K562 (cell line): ENCODE data around the gene DHRS3. TPM values are rescaled to one million over a fixed set of nuclear protein-coding genes. Genes with fewer than 3 reads are reported as not detected.

ENCODE experiments used
- ATAC-seq: fragments of 200-7000 bp; cut with Tn5 transposase; 3 replicates; pipeline ENCODE4 v1.9.1; 2020; ENCODE audit warnings: moderate library complexity
- BruUV-seq: library from RNA; stranded (reverse); fragments of 400-500 nt; replicated peaks from 2 replicates; lab custom pipeline; 2021; lab: Mats Ljungman, UMichigan
- CTCF ChIA-PET: fragments of 300-600 bp; formaldehyde crosslinking; extraction: SDS; loops from one replicate; lab custom pipeline; 2021; ENCODE audit warnings: low intra/inter-chr PET ratio; lab: Yijun Ruan, JAX
- POLR2A ChIA-PET: fragments of 300-600, 350-650 bp; sonication (Branson Sonifier 250); formaldehyde crosslinking; extraction: SDS; loops from one replicate; lab custom pipeline; 2021; ENCODE audit warnings: antibody characterized with exemption, inconsistent platforms; lab: Yijun Ruan, JAX
- DNase-seq, 4 experiments: peaks; one replicate each; pipeline versions ENCODE4 v3.0.0 to v3.0.0-alpha.2; 2011 to 2018; ENCODE audit warnings: low spot score in 3 of 4, mixed read lengths in 3 of 4; ENCODE audit errors: extremely low read depth in 1 of 4
- FAIRE-seq: peaks from 2 replicates; lab custom pipeline; 2011; peaks lifted over from hg19 to GRCh38; lab: Jason Lieb, UNC
- H2AFZ ChIP-seq: 2 replicates; pipeline ENCODE4 v1.6.0; 2011; ENCODE audit warnings: low read depth, low read length, control low read depth, inconsistent platforms
- H3K27ac ChIP-seq: fragments of 200-600 bp; 3 replicates; pipeline ENCODE4 v1.8.0; 2011; ENCODE audit warnings: low read depth, mild to moderate bottlenecking, control low read depth, inconsistent platforms, low read length, moderate library complexity, mixed read lengths; ENCODE audit errors: extremely low read depth
- H3K27me3 ChIP-seq, 2 experiments: fragments of 300-600 bp in 1 of 2; 2 replicates in 1 of 2; 3 replicates in 1 of 2; pipeline versions ENCODE4 v1.6.0 to v1.8.0; 2011; ENCODE audit warnings: inconsistent platforms in 2 of 2, low read length in 2 of 2, mild to moderate bottlenecking in 1 of 2, mixed read lengths in 1 of 2, moderate library complexity in 1 of 2; ENCODE audit not compliant: control insufficient read depth in 2 of 2, insufficient read depth in 2 of 2
- H3K36me3 ChIP-seq: fragments of 300-600 bp; 3 replicates; pipeline ENCODE4 v1.8.0; 2011; ENCODE audit warnings: mild to moderate bottlenecking, low read length, inconsistent platforms; ENCODE audit not compliant: control insufficient read depth, insufficient read depth
- H3K4me1 ChIP-seq, 2 experiments: fragments of 200-600 bp in 1 of 2; replicated peaks in 1 of 2; 2 replicates in 1 of 2; 3 replicates in 1 of 2; pipeline versions ENCODE4 v1.5.1 to v1.8.0; 2011; ENCODE audit warnings: inconsistent platforms in 2 of 2, low read length in 2 of 2, mild to moderate bottlenecking in 1 of 2, mixed read lengths in 1 of 2, moderate library complexity in 1 of 2; ENCODE audit not compliant: control insufficient read depth in 2 of 2, insufficient read depth in 2 of 2
- H3K4me2 ChIP-seq: 2 replicates; pipeline ENCODE4 v1.6.1; 2011; ENCODE audit warnings: low read length, control low read depth, inconsistent platforms, mixed read lengths; ENCODE audit not compliant: insufficient read depth
- H3K4me3 ChIP-seq: fragments of 200-600 bp; sonication (generic), shearing (Covaris generic); 2 replicates; pipeline ENCODE4 v1.5.1; 2016; ENCODE audit warnings: control low read depth, inconsistent platforms
- H3K79me2 ChIP-seq: fragments of 200-600 bp; 3 replicates; pipeline ENCODE4 v1.8.0; 2011; ENCODE audit warnings: low read length, inconsistent platforms; ENCODE audit not compliant: control insufficient read depth, insufficient read depth
- H3K9ac ChIP-seq, 2 experiments: 2 replicates each; pipeline versions ENCODE4 v1.6.0 to v1.6.1; 2011; ENCODE audit warnings: low read depth in 2 of 2, low read length in 2 of 2, control low read depth in 1 of 2, inconsistent platforms in 1 of 2, mild to moderate bottlenecking in 1 of 2, mixed read lengths in 1 of 2; ENCODE audit not compliant: insufficient read depth in 1 of 2
- H3K9me1 ChIP-seq: one replicate; pipeline ENCODE4 v1.6.0; 2011; ENCODE audit warnings: inconsistent platforms, mild to moderate bottlenecking, low read length, moderate library complexity; ENCODE audit not compliant: control insufficient read depth, insufficient read depth
- H3K9me3 ChIP-seq: replicated peaks from 2 replicates; pipeline ENCODE4 v1.5.1; 2011; ENCODE audit warnings: low read depth, low read length, inconsistent platforms; ENCODE audit not compliant: control insufficient read depth, insufficient read depth
- H4K20me1 ChIP-seq: replicated peaks from 2 replicates; pipeline ENCODE4 v1.6.1; 2011; ENCODE audit warnings: low read length, inconsistent platforms, mixed read lengths; ENCODE audit not compliant: control insufficient read depth, insufficient read depth
- KLF1 ChIP-seq: fragments of 450-650 bp; IDR thresholded peaks from 2 replicates; pipeline ENCODE4 v1.6.1; 2016; ENCODE audit warnings: missing genetic modification characterization, missing compliant biosample characterization
- PATZ1 ChIP-seq: fragments of 250-450 bp; sonication (Bioruptor Pico); IDR thresholded peaks from 2 replicates; pipeline ENCODE4 v1.5.0; 2020; ENCODE audit warnings: mild to moderate bottlenecking, borderline replicate concordance
- TOE1 ChIP-seq, 2 experiments: fragments of 450-650 bp in 1 of 2; sonication (generic) in 1 of 2; formaldehyde crosslinking in 1 of 2; IDR thresholded peaks; 2 replicates each; pipeline versions ENCODE4 v1.7.1 to v1.8.0; 2016 to 2022; ENCODE audit warnings: borderline replicate concordance in 2 of 2, mild to moderate bottlenecking in 2 of 2, antibody characterized with exemption in 1 of 2, inconsistent platforms in 1 of 2, low read depth in 1 of 2, missing genetic modification reagents in 1 of 2, moderate library complexity in 1 of 2
- ZBTB2 ChIP-seq: fragments of 450-650 bp; IDR thresholded peaks from 2 replicates; pipeline ENCODE4 v1.6.1; 2016; ENCODE audit warnings: antibody characterized with exemption
- ZNF444 ChIP-seq: fragments of 250-450 bp; sonication (Bioruptor Pico); IDR thresholded peaks from 2 replicates; pipeline ENCODE4 v1.4.0; 2020; ENCODE audit warnings: mild to moderate bottlenecking, moderate library complexity
- WGBS: fragments of 100-300 bp; shearing (Covaris generic); methylation state at CpG from one replicate; pipeline ENCODE4 v1.1.6; 2016; ENCODE audit warnings: low coverage, mixed read lengths; ENCODE audit not compliant: insufficient coverage; ENCODE audit errors: missing lambda C conversion rate; 5-methylcytosine and 5-hydroxymethylcytosine counted together
- in situ Hi-C: fragments of 300-500 bp; cut with MboI; formaldehyde crosslinking; loops from 4 replicates; pipeline ENCODE4 v1.15.0; 2018; ENCODE audit warnings: inconsistent platforms, mixed read lengths
- intact Hi-C: fragments of 100-400 bp; cut with micrococcal nuclease; formaldehyde crosslinking; loops from 2 replicates; pipeline ENCODE4 v1.14.2; 2022
- polyA plus RNA-seq, 8 experiments: library from polyadenylated mRNA; depleted of rRNA in 4 of 8; stranded (reverse) in 5 of 8; unstranded in 3 of 8; fragments of >200 nt; fragmentation: Nextera tagmentation in 2 of 8; fragmentation: Illumina TruSeq in 1 of 8; extraction: Ambion mirVana in 2 of 8; extraction: Trizol in 1 of 8; gene quantifications; 2 replicates each; pipeline versions ENCODE4 v1.2.1 to v1.2.3, GENCODE V29; 2011 to 2014; ENCODE audit warnings: inconsistent platforms in 1 of 8, missing spikeins in 1 of 8
- total RNA-seq, 7 experiments: library from RNA; depleted of rRNA in 6 of 7; stranded (reverse); fragments of >200 nt in 6 of 7; fragmentation: Illumina TruSeq in 2 of 7; extraction: Trizol in 2 of 7; gene quantifications; 2 replicates each; pipeline versions ENCODE4 v1.2.1 to v1.2.3, GENCODE V29; 2011 to 2021; ENCODE audit warnings: low replicate concordance in 1 of 7
- TF ChIP-seq, protein P1 (sequence below): fragments of 450-650 bp; IDR thresholded peaks from one replicate; pipeline ENCODE4 v1.6.1; 2018; ENCODE audit warnings: mild to moderate bottlenecking, moderate library complexity; ENCODE audit not compliant: partially characterized antibody
- TF ChIP-seq, protein P2 (sequence below): fragments of 450-650 bp; formaldehyde crosslinking; IDR thresholded peaks from 2 replicates; pipeline ENCODE4 v1.4.0; 2022; ENCODE audit warnings: mild to moderate bottlenecking, moderate library complexity
- TF ChIP-seq, protein P3 (sequence below): fragments of 450-650 bp; IDR thresholded peaks from 2 replicates; pipeline ENCODE4 v1.6.1; 2017; ENCODE audit warnings: antibody characterized with exemption, mild to moderate bottlenecking

DHRS3 gene
- total and polyA plus RNA-seq, 9 of the 15 experiments (the other 6 are each of a cell fraction or from before 2014, with no cell fraction given), result 21.0 to 116 (median 58.7) TPM

DNA sequence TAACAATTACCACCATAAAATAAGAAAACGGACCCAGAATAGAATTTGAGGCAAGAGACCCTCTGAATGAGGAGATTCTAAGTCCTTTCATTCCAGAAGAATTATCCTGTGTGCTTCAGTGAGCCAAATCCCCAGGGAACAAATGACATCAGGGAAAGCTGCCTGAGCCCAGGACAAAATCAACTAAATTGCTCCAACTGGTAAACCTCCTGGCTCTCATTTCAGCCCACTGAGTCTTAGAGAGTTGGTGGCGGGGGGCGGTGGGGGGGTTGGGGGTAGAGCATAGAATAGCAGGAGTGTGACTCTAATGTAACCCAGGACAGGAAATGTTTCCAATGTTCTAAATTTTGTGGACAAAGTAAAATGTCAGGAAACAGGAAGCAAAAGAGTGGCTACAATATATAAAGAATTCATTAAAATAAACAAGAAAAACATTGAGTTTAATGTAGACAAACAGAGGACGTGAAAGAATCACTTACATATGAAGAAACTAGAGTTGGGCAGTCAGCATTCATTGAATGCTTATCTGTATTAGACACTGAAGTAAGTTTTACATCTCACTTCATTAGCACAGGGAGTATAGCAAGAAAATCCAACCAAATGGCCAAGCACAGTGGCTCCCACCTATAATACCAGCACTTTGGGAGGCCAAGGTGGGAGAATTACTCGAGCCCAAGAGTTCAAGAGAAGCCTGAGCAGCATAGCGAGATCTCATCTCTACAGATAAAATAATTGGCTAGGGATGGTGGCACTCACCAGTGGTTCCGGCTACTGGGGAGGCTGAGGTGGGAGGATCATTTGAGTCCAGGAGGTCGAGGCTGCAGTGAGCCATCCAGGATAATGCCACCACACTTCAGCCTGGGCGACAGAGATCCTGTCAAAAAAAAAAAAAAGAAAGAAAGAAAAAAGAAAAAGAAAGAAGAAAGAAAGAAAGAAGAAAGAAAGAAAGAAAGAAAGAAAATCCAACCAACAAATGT is 75.1 kb downstream of the DHRS3 start:
- Histone ChIP-seq H3K4me2 (no peak overlapping the region), H3K4me3 (no peak overlapping the region), H3K9ac (no peak overlapping the region), H3K9me3 (no peaks in the 10 kb centered on the region), H3K36me3 (no peaks in the 10 kb centered on the region), H3K79me2 (no peaks in the 10 kb centered on the region), H3K27me3 (no peaks in the 10 kb centered on the region), H3K9me1 (no peaks in the 10 kb centered on the region), H3K4me1 (peaks cover 22 to 35% of the 10 kb centered on the region in 2 experiments), H3K27ac (no peak overlapping the region), H2AFZ (peak overlapping the region; percentile 5; the same call in 1 of the 2 replicates), H4K20me1 (no peaks in the 10 kb centered on the region)
- no peak for FAIRE-seq
- no TSS peak for BruUV-seq
- 81% methylated on average over 7 of the region's 9 CpGs for WGBS
- in situ Hi-C loops (no loop called here), intact Hi-C loops (no loop called here)
- ChIA-PET POLR2A (interaction anchor here (1.5 to 2.3 kb wide), 2 partner anchors 13 kb away, joined by 4 to 15 read pairs; no protein-coding TSS in a partner anchor), CTCF (no interaction called here)
- peak in 1 of 4 experiments; percentile 23 for DNase-seq
- no peak for ATAC-seq
- TF ChIP-seq ZBTB2 (no peak), TOE1 (IDR thresholded peaks at IDR 0.05; ENCODE audit: borderline replicate concordance) (no peak), TOE1 (CRISPR knock-in tag; IDR thresholded peaks at IDR 0.05; ENCODE audit: borderline replicate concordance, low read depth) (no peak), KLF1 (tag) (no peak), PATZ1 (CRISPR knock-in tag) (no peak), ZNF444 (CRISPR knock-in tag) (no peak)
- TF ChIP-seq, protein P1, sequence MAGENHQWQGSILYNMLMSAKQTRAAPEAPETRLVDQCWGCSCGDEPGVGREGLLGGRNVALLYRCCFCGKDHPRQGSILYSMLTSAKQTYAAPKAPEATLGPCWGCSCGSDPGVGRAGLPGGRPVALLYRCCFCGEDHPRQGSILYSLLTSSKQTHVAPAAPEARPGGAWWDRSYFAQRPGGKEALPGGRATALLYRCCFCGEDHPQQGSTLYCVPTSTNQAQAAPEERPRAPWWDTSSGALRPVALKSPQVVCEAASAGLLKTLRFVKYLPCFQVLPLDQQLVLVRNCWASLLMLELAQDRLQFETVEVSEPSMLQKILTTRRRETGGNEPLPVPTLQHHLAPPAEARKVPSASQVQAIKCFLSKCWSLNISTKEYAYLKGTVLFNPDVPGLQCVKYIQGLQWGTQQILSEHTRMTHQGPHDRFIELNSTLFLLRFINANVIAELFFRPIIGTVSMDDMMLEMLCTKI, result no peak
- TF ChIP-seq, protein P2, sequence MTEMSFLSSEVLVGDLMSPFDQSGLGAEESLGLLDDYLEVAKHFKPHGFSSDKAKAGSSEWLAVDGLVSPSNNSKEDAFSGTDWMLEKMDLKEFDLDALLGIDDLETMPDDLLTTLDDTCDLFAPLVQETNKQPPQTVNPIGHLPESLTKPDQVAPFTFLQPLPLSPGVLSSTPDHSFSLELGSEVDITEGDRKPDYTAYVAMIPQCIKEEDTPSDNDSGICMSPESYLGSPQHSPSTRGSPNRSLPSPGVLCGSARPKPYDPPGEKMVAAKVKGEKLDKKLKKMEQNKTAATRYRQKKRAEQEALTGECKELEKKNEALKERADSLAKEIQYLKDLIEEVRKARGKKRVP, result no peak
- TF ChIP-seq, protein P3, sequence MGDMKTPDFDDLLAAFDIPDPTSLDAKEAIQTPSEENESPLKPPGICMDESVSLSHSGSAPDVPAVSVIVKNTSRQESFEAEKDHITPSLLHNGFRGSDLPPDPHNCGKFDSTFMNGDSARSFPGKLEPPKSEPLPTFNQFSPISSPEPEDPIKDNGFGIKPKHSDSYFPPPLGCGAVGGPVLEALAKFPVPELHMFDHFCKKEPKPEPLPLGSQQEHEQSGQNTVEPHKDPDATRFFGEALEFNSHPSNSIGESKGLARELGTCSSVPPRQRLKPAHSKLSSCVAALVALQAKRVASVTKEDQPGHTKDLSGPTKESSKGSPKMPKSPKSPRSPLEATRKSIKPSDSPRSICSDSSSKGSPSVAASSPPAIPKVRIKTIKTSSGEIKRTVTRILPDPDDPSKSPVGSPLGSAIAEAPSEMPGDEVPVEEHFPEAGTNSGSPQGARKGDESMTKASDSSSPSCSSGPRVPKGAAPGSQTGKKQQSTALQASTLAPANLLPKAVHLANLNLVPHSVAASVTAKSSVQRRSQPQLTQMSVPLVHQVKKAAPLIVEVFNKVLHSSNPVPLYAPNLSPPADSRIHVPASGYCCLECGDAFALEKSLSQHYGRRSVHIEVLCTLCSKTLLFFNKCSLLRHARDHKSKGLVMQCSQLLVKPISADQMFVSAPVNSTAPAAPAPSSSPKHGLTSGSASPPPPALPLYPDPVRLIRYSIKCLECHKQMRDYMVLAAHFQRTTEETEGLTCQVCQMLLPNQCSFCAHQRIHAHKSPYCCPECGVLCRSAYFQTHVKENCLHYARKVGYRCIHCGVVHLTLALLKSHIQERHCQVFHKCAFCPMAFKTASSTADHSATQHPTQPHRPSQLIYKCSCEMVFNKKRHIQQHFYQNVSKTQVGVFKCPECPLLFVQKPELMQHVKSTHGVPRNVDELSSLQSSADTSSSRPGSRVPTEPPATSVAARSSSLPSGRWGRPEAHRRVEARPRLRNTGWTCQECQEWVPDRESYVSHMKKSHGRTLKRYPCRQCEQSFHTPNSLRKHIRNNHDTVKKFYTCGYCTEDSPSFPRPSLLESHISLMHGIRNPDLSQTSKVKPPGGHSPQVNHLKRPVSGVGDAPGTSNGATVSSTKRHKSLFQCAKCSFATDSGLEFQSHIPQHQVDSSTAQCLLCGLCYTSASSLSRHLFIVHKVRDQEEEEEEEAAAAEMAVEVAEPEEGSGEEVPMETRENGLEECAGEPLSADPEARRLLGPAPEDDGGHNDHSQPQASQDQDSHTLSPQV, result 0 out of 2 replicates have a peak, but pooled peaks have one; percentile 22
